Astrocyte of the spinal cord (primary cell): ENCODE data around the gene UGT1A6.
"Not testable (repeated sequence)": the region's sequence is repeated elsewhere in the genome, so short reads cannot be mapped to it uniquely, and the experiment has no call there.

Source experiments
- DNase-seq: peaks from one replicate; pipeline ENCODE4 v3.0.0; 2011; ENCODE audit warnings: low read depth, low spot score
- H3K4me3 ChIP-seq: 2 replicates; pipeline ENCODE4 v1.5.1; 2011; ENCODE audit warnings: low read depth, mild to moderate bottlenecking, low read length, moderate library complexity
- in situ Hi-C: cut with HindIII; loops from 2 replicates; pipeline ENCODE4 v1.10.0; 2017; ENCODE audit warnings: low sequenced_read_pairs
- TF ChIP-seq, protein P1 (sequence below): IDR thresholded peaks from 2 replicates; pipeline ENCODE4 v1.5.1; 2012; ENCODE audit warnings: low read depth, mild to moderate bottlenecking, low read length, inconsistent platforms

UGT1A6 gene

DNA sequence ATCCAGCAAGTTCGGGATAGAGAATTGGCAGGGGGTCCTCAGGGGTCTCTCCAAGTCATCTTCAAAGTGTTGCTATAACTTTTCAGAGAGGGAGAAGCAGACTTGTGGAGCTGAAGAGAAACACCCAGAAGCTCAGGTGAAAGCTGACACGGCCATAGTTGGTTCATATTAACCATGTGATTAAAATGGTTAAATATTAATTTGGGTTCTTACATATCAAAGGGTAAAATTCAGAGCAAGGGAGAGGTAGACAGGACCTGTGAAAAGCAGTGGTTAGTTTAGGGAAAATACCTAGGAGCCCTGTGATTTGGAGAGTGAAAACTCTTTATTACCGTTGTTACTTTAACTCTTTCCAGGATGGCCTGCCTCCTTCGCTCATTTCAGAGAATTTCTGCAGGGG is at the start of gene UGT1A6:
Gene UGT1A6, plus strand, starts transcription at position 243 of the 400 bp plus-strand sequence. Its CDS starts 115 bp downstream, at position 358.
- TF ChIP-seq, protein P1, sequence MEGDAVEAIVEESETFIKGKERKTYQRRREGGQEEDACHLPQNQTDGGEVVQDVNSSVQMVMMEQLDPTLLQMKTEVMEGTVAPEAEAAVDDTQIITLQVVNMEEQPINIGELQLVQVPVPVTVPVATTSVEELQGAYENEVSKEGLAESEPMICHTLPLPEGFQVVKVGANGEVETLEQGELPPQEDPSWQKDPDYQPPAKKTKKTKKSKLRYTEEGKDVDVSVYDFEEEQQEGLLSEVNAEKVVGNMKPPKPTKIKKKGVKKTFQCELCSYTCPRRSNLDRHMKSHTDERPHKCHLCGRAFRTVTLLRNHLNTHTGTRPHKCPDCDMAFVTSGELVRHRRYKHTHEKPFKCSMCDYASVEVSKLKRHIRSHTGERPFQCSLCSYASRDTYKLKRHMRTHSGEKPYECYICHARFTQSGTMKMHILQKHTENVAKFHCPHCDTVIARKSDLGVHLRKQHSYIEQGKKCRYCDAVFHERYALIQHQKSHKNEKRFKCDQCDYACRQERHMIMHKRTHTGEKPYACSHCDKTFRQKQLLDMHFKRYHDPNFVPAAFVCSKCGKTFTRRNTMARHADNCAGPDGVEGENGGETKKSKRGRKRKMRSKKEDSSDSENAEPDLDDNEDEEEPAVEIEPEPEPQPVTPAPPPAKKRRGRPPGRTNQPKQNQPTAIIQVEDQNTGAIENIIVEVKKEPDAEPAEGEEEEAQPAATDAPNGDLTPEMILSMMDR, result no peak
- DNase-seq, result no peak
- in situ Hi-C loops, result no loop called here
- no peak within 1 kb of the TSS for H3K4me3 ChIP-seq

DNA sequence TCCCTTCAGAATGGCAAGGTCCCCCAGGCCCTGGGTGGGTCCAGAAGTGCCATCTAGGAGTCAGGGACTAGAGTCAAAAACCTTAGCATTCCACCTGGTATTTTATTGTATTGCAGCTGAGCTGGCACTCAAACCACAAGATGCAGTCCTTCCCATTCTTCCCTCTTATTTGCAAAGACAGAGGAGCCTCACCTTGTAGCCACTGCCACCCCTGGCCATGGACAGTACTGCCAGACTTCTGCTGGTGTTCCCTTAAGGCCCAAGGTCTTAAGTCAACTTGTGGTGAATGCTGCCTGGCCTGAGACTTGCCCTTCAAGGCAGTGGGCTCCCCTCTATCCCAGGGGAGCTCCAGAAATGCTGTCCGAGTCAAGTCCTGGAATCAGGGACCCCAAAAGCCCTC is 49.6 kb upstream of the UGT1A6 start:
- no peak overlapping the region for H3K4me3 ChIP-seq
- in situ Hi-C loops, result no loop called here
- DNase-seq, result no peak
- TF ChIP-seq, protein P1, result peak; percentile 29

DNA sequence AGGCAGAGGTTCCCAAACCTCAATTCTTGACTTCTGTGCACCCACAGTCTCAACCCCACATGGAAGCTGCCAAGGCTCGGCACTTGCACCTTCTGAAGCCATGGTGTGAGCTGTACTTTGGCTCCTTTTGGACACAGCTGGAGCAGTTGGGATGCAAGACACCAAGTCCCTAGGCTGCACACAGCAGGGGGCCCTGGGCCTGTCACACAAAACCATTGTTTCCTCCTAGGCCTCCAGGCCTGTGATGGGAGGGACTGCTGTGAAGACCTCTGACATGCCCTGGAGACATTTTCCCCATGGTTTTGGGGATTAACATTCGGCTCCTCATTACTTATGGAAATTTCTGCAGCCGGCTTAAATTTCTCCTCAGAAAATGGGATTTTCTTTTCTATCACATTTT is 46.7 kb upstream of the UGT1A6 start:
- in situ Hi-C loops, H3K4me3 ChIP-seq, DNase-seq: not testable (repeated sequence)

DNA sequence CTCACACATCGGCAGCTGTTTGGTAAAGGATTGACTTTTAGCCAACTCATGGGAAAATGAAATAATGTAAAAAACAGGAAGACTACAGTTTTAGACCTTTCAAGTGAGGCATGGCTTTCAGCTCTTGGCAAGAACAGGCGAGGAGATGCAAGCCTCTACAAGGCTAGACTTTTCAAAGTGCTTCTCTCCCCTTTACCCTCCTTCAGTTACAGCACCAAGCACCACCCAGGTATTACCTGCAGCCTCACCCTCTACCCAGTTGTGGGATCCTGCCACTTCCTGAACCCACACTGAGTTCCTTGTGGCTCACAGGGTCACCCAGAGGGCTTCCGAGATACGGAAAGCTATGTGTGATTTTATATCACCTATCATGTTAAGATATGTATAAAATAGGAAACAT is 41.7 kb upstream of the UGT1A6 start:
- in situ Hi-C loops, result no loop called here
- no peak overlapping the region for H3K4me3 ChIP-seq
- DNase-seq, result no peak
- TF ChIP-seq, protein P1, result no peak

DNA sequence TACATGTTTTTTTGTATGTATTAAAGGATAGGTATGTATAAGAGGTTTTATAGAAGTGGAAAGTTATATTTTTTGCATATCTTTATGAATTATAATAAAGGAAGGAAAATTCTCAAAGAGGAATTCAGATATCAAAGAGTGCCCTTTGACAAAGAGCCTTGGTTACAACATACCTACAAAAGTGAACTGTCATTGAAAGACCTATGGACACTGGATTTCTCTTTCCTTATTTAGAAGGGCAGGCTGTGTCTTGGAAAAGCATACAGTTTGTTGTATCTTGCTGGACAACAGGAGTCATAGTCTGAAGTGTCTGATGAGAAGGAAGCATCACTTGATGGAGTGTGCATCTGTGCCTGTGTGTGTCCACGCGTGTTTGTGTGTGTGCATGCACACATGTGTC is 41.3 kb upstream of the UGT1A6 start:
- H3K4me3 ChIP-seq, result no peak overlapping the region
- in situ Hi-C loops, result no loop called here
- DNase-seq, result no peak
- TF ChIP-seq, protein P1, result no peak

DNA sequence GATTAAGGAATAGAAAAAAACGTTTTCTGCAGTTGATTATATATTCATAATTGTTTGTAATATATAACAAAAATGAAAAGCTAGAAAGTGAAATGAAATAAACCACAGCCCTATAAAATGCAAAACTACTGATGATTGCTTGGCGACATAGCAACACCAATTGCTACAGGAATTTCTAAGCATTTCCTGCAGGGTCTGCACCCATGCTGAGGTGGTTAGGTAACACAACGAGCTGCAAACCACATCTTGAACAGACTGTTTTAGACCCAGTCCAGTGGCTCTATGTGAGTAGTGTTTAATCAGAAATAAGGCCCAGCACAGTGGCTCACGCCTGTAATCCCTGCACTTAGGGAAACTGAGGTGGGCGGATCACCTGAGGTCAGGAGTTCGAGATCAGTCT is 38.2 kb upstream of the UGT1A6 start:
- H3K4me3 ChIP-seq, result no peak overlapping the region
- no peak for DNase-seq
- TF ChIP-seq, protein P1, result no peak
- in situ Hi-C loops, result no loop called here

DNA sequence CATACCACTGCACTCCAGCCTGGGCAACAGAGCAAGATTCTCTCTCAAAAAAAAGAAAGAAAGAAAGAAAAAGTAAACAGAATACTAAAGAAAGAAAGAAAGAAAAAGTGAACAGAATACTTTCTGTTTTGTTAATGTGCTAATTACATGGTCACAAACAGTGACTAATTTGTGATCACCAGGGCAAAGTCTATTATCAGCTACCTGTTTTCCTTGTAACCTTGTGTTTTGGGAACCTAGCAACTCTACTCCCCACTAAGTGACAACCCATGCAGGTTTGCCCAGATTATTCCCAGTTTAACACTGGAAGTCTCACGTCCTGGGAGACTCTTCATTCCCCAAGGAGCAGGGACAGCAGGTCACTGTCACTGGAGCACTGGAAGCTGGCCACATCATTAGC is 37.6 kb upstream of the UGT1A6 start:
- in situ Hi-C loops, result no loop called here
- H3K4me3 ChIP-seq, result no peak overlapping the region
- no peak for DNase-seq
- TF ChIP-seq, protein P1, result no peak

DNA sequence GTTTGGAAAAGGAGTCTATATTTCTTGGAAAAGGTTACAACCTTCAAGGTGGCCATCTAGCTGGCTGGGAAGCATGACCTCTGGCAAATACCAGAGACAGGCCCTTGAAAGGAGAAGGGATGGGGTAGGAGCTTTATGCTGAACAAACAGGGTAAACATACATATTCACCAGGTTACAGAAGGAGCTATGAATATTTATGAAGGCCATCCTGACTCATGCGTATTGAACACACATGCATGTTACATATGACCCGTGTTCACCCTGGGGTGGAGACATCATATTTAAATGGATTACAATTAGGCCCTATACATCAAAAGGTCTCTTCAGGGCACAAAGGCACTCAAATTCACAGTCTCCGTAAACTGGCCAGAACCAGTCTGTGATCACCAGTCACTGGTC is 36.7 kb upstream of the UGT1A6 start:
- in situ Hi-C loops, H3K4me3 ChIP-seq, DNase-seq: not testable (repeated sequence)
